ENCODE measurements around the gene EPB41L4B. TPM values are rescaled to one million over a fixed set of nuclear protein-coding genes. Genes with fewer than 3 reads are reported as not detected.

The EPB41L4B gene
- total and polyA plus RNA-seq, 2 of the 4 experiments (the other 2 are of a cell fraction), result 0.36 to 0.54 TPM

GRCh38 chr9:109351032-109351431, 30.2 kb upstream of the EPB41L4B start:
- Histone ChIP-seq H3K9me3 (ENCODE audit: control insufficient read depth, insufficient read depth, low read length) (no peaks in the 10 kb centered on the region), H2BK20ac (ENCODE audit: low read depth, low read length) (no peak overlapping the region), H3K14ac (replicated peaks; ENCODE audit: low read depth, low read length) (no peak overlapping the region), H3K23ac (ENCODE audit: low read depth, low read length) (no peak overlapping the region), H3K18ac (ENCODE audit: low read depth, low read length) (no peak overlapping the region), H3K4me3 (ENCODE audit: insufficient read depth, low read depth, low read length) (no peak overlapping the region), H4K91ac (ENCODE audit: insufficient read depth, low read depth, low read length) (no peak overlapping the region), H2BK15ac (ENCODE audit: low read depth, low read length) (no peak overlapping the region), H3K56ac (ENCODE audit: extremely low read depth, insufficient read depth, low read length) (no peak overlapping the region), H3K27me3 (ENCODE audit: control insufficient read depth, insufficient read depth, low read length) (peaks cover 12% of the 10 kb centered on the region), H3K9me1 (ENCODE audit: insufficient read depth, low read length) (no peaks in the 10 kb centered on the region; the same call in 1 of the 2 replicates), H3K27ac (ENCODE audit: insufficient read depth, low read length) (no peak overlapping the region), H3K4me2 (ENCODE audit: low read depth, low read length) (no peak overlapping the region), H4K5ac (ENCODE audit: low read depth, low read length) (no peak overlapping the region), H2BK5ac (ENCODE audit: low read depth, low read length, poor library complexity, severe bottlenecking) (no peak overlapping the region), H3K36me3 (ENCODE audit: control insufficient read depth, insufficient read depth, low read length) (no peaks in the 10 kb centered on the region), H3K9ac (ENCODE audit: low read depth, low read length) (no peak overlapping the region), H3K4me1 (ENCODE audit: control insufficient read depth, insufficient read depth, low read length) (peaks cover 3% of the 10 kb centered on the region; the same call in 1 of the 2 replicates), H2BK120ac (ENCODE audit: low read depth, low read length) (no peak overlapping the region), H2AFZ (replicated peaks; ENCODE audit: low read length, poor library complexity) (no peak overlapping the region), H3K4ac (ENCODE audit: low read depth, low read length) (no peak overlapping the region), H2AK9ac (replicated peaks; ENCODE audit: low read depth, low read length, poor library complexity) (no peak overlapping the region), H2AK5ac (ENCODE audit: low read depth, low read length) (no peak overlapping the region), H4K8ac (ENCODE audit: low read depth in 2 of 2, low read length in 2 of 2) (no peak overlapping the region), H4K20me1 (ENCODE audit: insufficient read depth, low read length) (no peaks in the 10 kb centered on the region), H3K79me1 (ENCODE audit: low read depth in 1 of 2, low read length in 2 of 2) (no peaks in the 10 kb centered on the region)
- BruUV-seq (replicated peaks), result no TSS peak
- CTCF ChIA-PET, result no interaction called here
- in situ Hi-C loops (cut with MboI; ENCODE audit: low sequenced_read_pairs) (no loop called here), intact Hi-C loops (cut with micrococcal nuclease) (no loop called here), dilution Hi-C loops (cut with HindIII; ENCODE audit: low sequenced_read_pairs, unreplicated experiment) (no loop called here)
- no peak for ATAC-seq (ENCODE audit: low read depth)
- TF ChIP-seq RFX5 (IDR thresholded peaks at IDR 0.05; ENCODE audit: low read depth, low read length), result no peak
- TF ChIP-seq MAFK (IDR thresholded peaks at IDR 0.05; ENCODE audit: low read depth, low read length), result no peak
- TF ChIP-seq CTCF (conservative IDR thresholded peaks at IDR 0.05; ENCODE audit: low read depth, low read length), result no peak
- DNase-seq, result no peak
- no CpG with 5 or more reads among the region's 5 CpGs for WGBS, 2 experiments (ENCODE audit: extremely low coverage in 2 of 2, insufficient read length in 1 of 2)
- POLR2A ChIA-PET (ENCODE audit: unreplicated experiment), result no interaction called here

Data from IMR-90 (cell line).